CD4-positive, alpha-beta T cell treated with Interleukin-4 for 4 hours (primary cell): Measurements from ENCODE around the gene KLHL22.
"Not testable (repeated sequence)": the region's sequence is repeated elsewhere in the genome, so short reads cannot be mapped to it uniquely, and the experiment has no call there.

Experiments used
- DNase-seq: peaks from one replicate; pipeline ENCODE4 v3.0.0-alpha.2; 2020

KLHL22 gene

DNA sequence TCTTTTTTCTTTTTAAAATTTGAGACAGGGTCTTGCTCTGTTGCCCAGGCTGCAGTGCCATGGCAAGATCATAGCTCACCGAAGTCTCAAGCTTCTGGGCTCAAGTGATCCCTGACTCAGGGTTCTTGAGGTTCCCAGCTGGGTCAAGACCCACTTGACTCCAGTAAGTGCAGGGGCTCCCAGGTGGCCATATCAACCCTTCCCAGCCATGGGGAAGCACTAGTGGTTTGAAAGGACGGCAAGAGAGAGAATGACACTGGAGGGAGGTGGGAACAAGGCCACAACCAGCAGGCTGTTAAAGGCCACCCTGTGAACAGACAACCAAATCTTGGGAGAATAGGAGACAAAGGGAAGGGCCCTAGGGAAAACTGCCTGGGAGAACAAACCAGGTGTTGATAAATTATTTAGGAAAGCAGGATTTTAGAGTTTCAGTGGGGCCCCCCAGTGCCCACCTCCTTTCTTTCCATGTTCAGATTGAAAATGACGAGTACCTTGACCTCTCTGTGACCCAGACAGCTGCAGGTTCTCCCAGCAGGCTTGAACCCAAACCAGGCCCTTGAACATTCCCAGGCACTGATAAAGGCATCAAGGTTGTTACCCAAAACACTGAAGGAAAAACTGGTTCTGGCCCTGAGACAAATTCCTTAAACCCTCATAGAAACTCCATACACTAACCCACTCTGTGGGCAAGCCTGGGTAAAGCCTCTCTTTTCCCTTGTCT lies 28.8 kb downstream of the KLHL22 start:
- no peak for DNase-seq

- DNase-seq: no peak
Measured at GRCh38 chr22:20465759-20466077, 29.9 kb downstream of the KLHL22 start.

GRCh38 chr22:20464912-20465758 lies 30.5 kb downstream of the KLHL22 start:
- no peak for DNase-seq

DNA sequence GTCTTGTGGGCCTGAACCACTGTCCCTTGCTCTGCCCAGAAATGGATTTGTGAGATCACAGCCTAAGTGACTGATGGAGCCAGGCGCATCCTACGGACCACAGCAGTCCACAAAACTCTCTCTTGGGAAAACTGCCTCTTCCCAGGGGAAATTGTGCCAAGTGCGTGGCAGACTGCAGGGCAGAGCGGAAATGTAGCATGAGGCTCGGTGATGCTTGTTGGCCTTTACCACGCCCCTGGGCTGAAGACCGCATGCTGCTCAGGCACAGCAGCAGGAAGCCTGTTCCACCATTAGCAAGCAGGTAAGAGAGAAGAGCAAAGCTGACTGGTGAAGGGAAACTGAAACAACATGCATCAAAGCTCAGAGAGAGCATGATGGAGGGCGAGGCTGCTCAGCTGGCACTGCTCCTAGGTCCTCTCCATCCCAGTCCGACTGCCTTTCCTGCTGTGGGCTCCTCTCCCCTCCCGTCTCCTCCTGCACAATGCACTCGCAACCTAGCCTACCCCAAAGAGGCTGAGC lies 31.4 kb downstream of the KLHL22 start:
- DNase-seq: peak; percentile 75

- peak; percentile 71 for DNase-seq
Measured at GRCh38 chr22:20463324-20464095, 32.1 kb downstream of the KLHL22 start.

DNA sequence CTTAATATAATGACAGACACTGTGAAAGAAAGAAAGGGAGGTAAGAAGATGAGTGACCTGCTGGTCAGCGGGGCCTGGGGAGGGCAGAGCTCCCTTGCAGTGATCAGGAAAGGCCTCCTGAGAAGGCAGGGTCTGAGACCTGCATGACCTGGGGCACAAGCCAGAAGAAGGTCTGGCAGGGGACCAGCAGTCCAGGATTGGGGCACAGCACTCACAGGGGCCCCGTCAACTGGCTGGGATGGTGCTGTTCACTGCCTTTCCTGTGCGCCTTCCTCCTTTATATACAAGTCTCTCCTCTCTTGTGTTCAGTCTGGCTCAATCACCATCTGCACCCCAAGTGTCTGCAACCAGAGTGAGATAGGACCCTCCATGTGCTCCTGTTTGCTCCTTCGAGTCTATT lies 35.7 kb downstream of the KLHL22 start:
- no peak for DNase-seq

DNA sequence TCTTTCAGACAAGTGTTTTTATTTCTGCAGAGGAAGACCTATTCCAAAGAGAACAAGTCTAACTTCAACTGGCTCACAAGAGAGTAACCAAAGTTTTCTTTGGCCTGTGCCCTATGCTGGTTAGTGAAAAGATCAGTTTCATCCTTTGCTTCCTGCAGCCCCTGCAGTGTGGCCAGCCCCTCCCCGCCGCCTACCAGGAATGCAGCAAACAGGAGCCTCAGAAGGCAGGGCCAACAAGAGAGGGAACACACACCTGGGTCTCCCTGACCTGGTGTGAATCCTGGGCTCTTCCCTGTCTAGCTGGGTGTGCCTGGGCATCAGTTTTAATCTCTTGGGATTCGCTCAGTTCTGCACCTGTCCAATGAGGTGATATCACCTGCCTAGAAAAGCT lies 36.4 kb downstream of the KLHL22 start:
- DNase-seq: no peak

DNA sequence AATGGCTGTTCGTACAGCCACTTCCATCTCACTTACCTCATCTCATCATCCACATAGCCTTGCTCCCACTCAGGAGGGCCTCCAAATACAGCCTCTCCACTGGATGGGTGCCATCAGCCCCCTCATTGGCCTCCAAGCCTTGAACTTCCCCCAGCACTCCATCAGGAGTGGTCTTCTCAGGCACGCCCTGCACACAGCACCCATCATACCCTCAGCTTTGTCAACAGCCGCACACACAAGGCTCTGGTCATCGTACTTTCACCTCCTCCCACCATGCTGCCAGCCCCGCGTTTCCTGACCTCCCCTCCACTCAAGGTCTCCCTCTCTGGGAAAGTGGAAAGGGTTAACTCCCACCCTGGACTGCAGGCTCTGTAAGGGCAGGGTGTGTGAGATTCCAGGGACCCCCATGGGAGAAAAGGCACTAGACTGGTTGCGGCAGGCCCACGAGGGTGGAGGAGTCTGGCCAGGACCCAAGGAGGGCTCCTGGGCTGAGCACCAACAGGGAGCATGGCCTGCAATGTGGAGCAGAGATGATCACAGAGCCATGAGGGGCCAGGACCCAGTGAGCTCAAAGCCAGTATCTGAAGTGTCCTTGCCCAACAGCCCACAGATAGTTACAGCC lies 37.0 kb downstream of the KLHL22 start:
- no peak for DNase-seq

GRCh38 chr22:20457506-20458240 lies 37.9 kb downstream of the KLHL22 start:
- no peak for DNase-seq

- no peak for DNase-seq
Measured at GRCh38 chr22:20456722-20457076, 38.9 kb downstream of the KLHL22 start.

DNA sequence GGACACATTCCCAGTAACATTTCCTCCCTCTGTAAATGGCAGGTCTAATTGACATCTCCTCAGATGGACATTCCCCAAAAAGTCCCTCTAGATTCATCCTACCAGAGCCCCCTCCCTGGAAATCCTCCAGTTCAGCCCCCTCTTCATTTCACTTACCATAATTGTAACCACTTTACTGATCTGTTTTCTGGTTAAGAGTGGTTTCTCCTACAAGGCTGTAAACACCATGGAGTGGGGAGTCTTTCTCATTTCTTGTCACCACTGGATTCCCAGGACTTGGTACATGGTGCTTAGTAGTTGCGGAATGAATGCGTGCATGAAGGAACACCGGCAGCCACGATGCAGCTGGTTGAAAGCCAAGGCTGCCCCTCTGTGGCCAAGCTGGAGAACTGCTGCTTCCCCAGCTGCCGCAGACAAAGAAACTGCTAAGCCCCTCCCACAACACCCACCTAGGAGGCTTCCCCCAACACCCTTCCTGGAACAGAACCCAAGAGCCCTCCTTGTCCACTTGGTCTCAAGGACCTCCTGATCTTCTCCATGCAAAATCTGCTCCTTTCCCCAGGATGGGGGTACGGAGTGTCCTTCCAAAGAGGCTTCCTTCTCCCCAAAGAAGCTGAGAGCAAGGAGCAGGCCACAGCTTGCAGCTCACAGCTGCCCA lies 39.4 kb downstream of the KLHL22 start:
- DNase-seq: peak; percentile 74

- DNase-seq: no peak
Measured at GRCh38 chr22:20455709-20456063, 39.9 kb downstream of the KLHL22 start.

DNA sequence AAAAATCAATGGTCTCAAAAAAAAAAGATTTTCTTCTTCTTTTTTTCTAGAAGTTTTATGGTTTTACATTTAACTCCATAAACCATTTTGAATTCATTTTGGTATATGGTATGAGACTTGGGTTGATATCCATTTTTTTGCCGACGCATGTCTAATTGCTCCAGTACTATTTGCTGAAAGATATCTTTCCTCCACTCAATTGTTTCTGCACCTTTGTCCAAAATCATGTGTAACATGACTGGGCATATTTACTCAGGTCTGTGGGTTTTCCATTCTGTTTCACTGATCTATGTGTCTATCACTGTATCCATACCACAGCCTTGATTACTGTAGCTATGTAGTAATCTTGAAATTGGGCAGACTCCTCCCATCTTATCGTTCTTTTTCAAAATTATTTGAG lies 42.4 kb downstream of the KLHL22 start:
- DNase-seq: no peak

DNA sequence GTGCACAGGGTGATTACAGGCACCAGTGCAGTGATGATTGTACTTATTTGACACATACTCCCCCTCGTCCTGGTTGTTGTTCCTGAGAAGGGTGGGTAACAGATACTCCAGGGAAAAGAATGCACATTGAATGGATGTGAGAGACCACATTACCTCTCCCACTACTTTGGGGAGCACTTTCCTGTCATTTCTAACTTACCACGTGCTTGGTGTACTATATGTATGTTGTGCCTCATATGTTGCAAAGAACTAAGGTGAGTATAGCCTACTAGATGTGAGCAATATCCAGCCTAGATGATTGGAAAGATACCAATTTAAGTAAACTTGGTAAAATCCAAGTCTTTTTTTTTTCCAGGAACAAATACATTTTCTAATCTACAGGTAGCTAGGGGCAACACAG lies 43.7 kb downstream of the KLHL22 start:
- DNase-seq: no peak

DNA sequence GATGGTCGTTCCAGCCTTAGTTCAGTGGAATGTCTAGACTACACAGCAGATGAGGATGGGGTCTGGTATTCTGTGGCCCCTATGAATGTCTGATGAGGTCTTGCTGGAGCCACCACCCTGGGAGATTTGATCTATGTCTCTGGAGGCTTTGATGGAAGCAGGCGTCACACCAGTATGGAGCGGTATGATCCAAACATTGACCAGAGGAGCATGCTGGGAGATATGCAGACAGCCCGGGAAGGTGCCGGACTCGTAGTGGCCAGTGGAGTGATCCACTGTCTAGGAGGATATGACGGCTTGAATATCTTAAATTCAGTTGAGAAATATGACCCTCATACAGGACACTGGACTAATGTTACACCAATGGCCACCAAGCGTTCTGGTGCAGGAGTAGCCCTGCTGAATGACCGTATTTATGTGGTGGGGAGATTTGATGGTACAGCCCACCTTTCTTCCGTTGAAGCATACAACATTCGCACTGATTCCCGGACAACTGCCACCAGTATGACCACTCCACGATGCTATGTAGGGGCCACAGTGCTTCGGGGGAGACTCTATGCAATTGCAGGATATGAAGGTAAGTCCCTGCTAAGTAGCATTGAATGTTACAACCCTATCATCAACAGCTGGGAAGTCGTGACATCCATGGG lies 44.3 kb downstream of the KLHL22 start:
- not testable (repeated sequence) for DNase-seq

DNA sequence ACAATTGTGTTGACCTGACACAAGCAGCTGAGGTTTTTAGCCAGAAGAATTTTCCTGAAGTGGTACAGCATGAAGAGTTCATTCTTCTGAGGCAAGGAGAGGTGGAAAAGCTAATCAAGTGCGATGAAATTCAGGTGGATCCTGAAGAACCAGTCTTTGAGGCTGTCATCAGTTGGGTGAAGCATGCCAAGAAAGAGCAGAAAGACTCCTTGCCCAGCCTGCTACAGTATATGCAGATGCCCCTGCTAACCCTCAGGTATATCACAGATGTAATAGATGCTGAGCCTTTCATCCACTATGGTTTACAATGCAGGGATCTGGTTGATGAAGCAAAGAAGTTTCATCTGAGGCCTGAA lies 45.1 kb downstream of the KLHL22 start:
- no peak for DNase-seq

GRCh38 chr22:20449819-20450550 lies 45.6 kb downstream of the KLHL22 start:
- no peak for DNase-seq

DNA sequence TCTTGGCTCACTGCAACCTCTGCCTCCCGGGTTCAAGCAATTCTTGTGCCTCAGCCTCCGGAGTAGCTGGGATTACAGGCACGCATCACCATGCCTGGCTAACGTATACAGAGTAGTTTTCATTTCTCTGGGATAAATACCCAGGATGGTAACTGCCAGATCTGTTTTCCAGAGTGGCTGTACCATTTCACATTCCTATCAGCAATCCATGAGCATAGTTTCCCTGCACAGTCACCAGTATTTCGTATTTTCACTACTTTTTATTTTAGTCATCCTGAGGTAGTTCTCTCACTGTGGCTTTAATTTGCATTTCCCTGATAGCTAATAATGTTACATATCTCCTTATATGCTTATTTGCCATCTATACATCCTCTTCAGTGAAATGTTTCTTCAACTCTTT lies 47.0 kb downstream of the KLHL22 start:
- no peak for DNase-seq

GRCh38 chr22:20446383-20446970 lies 49.1 kb downstream of the KLHL22 start:
- DNase-seq: no peak

- no peak for DNase-seq
Measured at GRCh38 chr22:20444325-20444724, 51.3 kb downstream of the KLHL22 start.
